HEK293 (cell line): Measurements from ENCODE around the gene PRCD.
"Not testable (repeated sequence)": the region's sequence is repeated elsewhere in the genome, so short reads cannot be mapped to it uniquely, and the experiment has no call there.

ENCODE experiments used
- KLF17 ChIP-seq: fragments of 450-650 bp; formaldehyde crosslinking; IDR thresholded peaks from 2 replicates; pipeline ENCODE4 v1.5.1; 2016; ENCODE audit warnings: missing biosample characterization, missing genetic modification characterization
- ZBTB8A ChIP-seq: fragments of 450-650 bp; formaldehyde crosslinking; IDR thresholded peaks from 2 replicates; pipeline ENCODE4 v1.5.1; 2016; ENCODE audit warnings: missing biosample characterization, missing genetic modification characterization
- ZNF169 ChIP-seq: fragments of 450-650 bp; formaldehyde crosslinking; IDR thresholded peaks from 2 replicates; pipeline ENCODE4 v1.5.1; 2016; ENCODE audit warnings: missing biosample characterization, missing genetic modification characterization
- ZNF248 ChIP-seq: fragments of 450-650 bp; formaldehyde crosslinking; IDR thresholded peaks from 2 replicates; pipeline ENCODE4 v1.5.1; 2017; ENCODE audit warnings: missing biosample characterization, missing genetic modification characterization
- ZNF335 ChIP-seq: fragments of 450-650 bp; formaldehyde crosslinking; conservative IDR thresholded peaks from 2 replicates; pipeline ENCODE4 v1.5.1; 2016; ENCODE audit warnings: missing biosample characterization, missing genetic modification characterization
- ZNF366 ChIP-seq: fragments of 450-650 bp; formaldehyde crosslinking; conservative IDR thresholded peaks from 2 replicates; pipeline ENCODE4 v1.5.1; 2016; ENCODE audit warnings: missing biosample characterization, missing genetic modification characterization
- ZNF558 ChIP-seq: fragments of 450-650 bp; formaldehyde crosslinking; IDR thresholded peaks from 2 replicates; pipeline ENCODE4 v1.5.1; 2016; ENCODE audit warnings: missing biosample characterization, missing genetic modification characterization
- ZNF660 ChIP-seq: fragments of 450-650 bp; IDR thresholded peaks from 2 replicates; pipeline ENCODE4 v1.5.1; 2018; ENCODE audit warnings: missing biosample characterization, mild to moderate bottlenecking, missing genetic modification characterization
- ZNF837 ChIP-seq: fragments of 450-650 bp; formaldehyde crosslinking; IDR thresholded peaks from 2 replicates; pipeline ENCODE4 v1.5.1; 2016; ENCODE audit warnings: missing biosample characterization, missing genetic modification characterization
- TF ChIP-seq, protein P1 (sequence below): fragments of 450-650 bp; formaldehyde crosslinking; IDR thresholded peaks from 2 replicates; pipeline ENCODE4 v1.5.1; 2016; ENCODE audit warnings: missing biosample characterization, missing genetic modification characterization

DNA sequence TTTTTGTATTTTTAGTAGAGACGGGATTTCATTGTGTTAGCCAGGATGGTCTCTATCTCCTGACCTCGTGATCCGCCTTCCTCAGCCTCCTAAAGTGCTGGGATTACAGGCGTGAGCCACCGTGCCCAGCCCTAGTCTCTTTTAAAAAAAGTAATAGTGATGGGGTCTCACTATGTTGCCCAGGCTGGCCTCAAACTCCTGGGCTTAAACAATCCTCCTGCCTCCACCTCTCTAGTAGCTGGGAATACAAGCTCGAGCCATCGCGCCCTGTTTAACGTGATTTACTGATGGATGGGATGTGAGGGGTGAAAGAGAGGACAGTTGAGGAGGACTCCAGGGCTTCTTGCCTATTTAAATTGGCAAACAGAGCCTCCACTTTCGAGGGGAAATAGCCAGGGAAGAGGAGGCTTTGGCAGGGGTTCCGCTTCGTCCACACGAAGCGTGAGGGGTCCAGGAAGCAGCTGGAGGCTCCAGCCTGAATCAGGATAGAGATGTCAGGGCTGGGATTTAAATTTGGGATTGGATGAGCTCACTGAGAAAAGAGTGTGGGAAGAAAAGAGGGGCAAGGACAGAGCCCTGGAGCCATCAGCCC lies 31.3 kb upstream of the PRCD start:
- not testable (repeated sequence) for TF ChIP-seq ZBTB8A (tag by site-specific recombination); ZNF837 (tag by site-specific recombination); ZNF335 (tag by site-specific recombination); ZNF558 (tag by site-specific recombination); ZNF366; ZNF248; ZNF660; ZNF169 (tag by site-specific recombination); KLF17 (tag by site-specific recombination)
- TF ChIP-seq, protein P1, sequence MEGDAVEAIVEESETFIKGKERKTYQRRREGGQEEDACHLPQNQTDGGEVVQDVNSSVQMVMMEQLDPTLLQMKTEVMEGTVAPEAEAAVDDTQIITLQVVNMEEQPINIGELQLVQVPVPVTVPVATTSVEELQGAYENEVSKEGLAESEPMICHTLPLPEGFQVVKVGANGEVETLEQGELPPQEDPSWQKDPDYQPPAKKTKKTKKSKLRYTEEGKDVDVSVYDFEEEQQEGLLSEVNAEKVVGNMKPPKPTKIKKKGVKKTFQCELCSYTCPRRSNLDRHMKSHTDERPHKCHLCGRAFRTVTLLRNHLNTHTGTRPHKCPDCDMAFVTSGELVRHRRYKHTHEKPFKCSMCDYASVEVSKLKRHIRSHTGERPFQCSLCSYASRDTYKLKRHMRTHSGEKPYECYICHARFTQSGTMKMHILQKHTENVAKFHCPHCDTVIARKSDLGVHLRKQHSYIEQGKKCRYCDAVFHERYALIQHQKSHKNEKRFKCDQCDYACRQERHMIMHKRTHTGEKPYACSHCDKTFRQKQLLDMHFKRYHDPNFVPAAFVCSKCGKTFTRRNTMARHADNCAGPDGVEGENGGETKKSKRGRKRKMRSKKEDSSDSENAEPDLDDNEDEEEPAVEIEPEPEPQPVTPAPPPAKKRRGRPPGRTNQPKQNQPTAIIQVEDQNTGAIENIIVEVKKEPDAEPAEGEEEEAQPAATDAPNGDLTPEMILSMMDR (tag by site-specific recombination), result not testable (repeated sequence)
